Keratinocyte (primary cell): ENCODE results near the gene NCAPH2. TPM values are rescaled to one million over a fixed set of nuclear protein-coding genes. Genes with fewer than 3 reads are reported as not detected.

Source experiments
- DNase-seq: peaks from one replicate; pipeline ENCODE4 v3.0.0-alpha.2; 2011; ENCODE audit warnings: low read depth, missing footprints, low spot score
- FAIRE-seq: peaks from 2 replicates; lab custom pipeline; 2011; peaks lifted over from hg19 to GRCh38; lab: Jason Lieb, UNC
- H2AFZ ChIP-seq: 2 replicates; pipeline ENCODE4 v1.6.0; 2012; ENCODE audit warnings: low read length, control low read depth, inconsistent platforms; ENCODE audit not compliant: control insufficient read depth
- H3K27ac ChIP-seq: 2 replicates; pipeline ENCODE4 v1.5.1; 2011; ENCODE audit warnings: low read length; ENCODE audit not compliant: control insufficient read depth, insufficient read depth
- H3K27me3 ChIP-seq: 3 replicates; pipeline ENCODE4 v1.6.0; 2011; ENCODE audit warnings: low read length; ENCODE audit not compliant: control insufficient read depth, insufficient read depth; ENCODE audit errors: extremely low read depth
- H3K36me3 ChIP-seq, 2 experiments: 2 replicates in 1 of 2; 3 replicates in 1 of 2; pipeline ENCODE4 v1.5.1; 2011; ENCODE audit warnings: low read length in 2 of 2, mild to moderate bottlenecking in 1 of 2; ENCODE audit not compliant: control insufficient read depth in 2 of 2, insufficient read depth in 2 of 2; ENCODE audit errors: extremely low read depth in 1 of 2
- H3K4me1 ChIP-seq: 3 replicates; pipeline ENCODE4 v1.5.1; 2011; ENCODE audit warnings: low read length; ENCODE audit not compliant: control insufficient read depth, insufficient read depth; ENCODE audit errors: extremely low read depth
- H3K4me2 ChIP-seq: 3 replicates; pipeline ENCODE4 v1.6.0; 2011; ENCODE audit warnings: low read depth, low read length; ENCODE audit not compliant: control insufficient read depth, insufficient read depth; ENCODE audit errors: extremely low read depth
- H3K4me3 ChIP-seq, 3 experiments: fragments of 200-600 bp in 1 of 3; sonication (generic) in 1 of 3; 2 replicates in 2 of 3; 3 replicates in 1 of 3; pipeline ENCODE4 v1.5.1; 2011 to 2016; ENCODE audit warnings: low read length in 3 of 3, mild to moderate bottlenecking in 3 of 3, control low read depth in 2 of 3, inconsistent platforms in 1 of 3, low read depth in 1 of 3, mixed read lengths in 1 of 3, mixed run types in 1 of 3, moderate library complexity in 1 of 3; ENCODE audit not compliant: control insufficient read depth in 2 of 3, insufficient read depth in 2 of 3; ENCODE audit errors: extremely low read depth in 1 of 3
- H3K79me2 ChIP-seq: 2 replicates; pipeline ENCODE4 v1.6.0; 2012; ENCODE audit warnings: low read length; ENCODE audit not compliant: control insufficient read depth, insufficient read depth
- H3K9ac ChIP-seq: 3 replicates; pipeline ENCODE4 v1.6.0; 2011; ENCODE audit warnings: low read length; ENCODE audit not compliant: control insufficient read depth, insufficient read depth; ENCODE audit errors: extremely low read depth
- H3K9me1 ChIP-seq: 3 replicates; pipeline ENCODE4 v1.6.0; 2011; ENCODE audit warnings: low read length; ENCODE audit not compliant: control insufficient read depth, insufficient read depth; ENCODE audit errors: extremely low read depth
- H3K9me3 ChIP-seq: 2 replicates; pipeline ENCODE4 v1.5.1; 2012; ENCODE audit warnings: low read depth, low read length; ENCODE audit not compliant: control insufficient read depth
- H4K20me1 ChIP-seq: 3 replicates; pipeline ENCODE4 v1.6.0; 2011; ENCODE audit warnings: low read length; ENCODE audit not compliant: control insufficient read depth, insufficient read depth; ENCODE audit errors: extremely low read depth
- EZH2 ChIP-seq: IDR thresholded peaks from one replicate; pipeline ENCODE4 v1.6.1; 2012; ENCODE audit warnings: inconsistent platforms, mild to moderate bottlenecking, low read length, moderate library complexity
- dilution Hi-C: fragments of 300-500 bp; cut with MboI; formaldehyde crosslinking; loops from one replicate; pipeline ENCODE4 v1.7.0; 2020; ENCODE audit warnings: low sequenced_read_pairs; ENCODE audit not compliant: extremely low pct_ligation_motif_present
- polyA plus RNA-seq, 5 experiments: library from polyadenylated mRNA; depleted of rRNA in 3 of 5; stranded (reverse) in 3 of 5; stranded (forward) in 1 of 5; unstranded in 1 of 5; fragments of >200 nt; gene quantifications; 1 replicate in 1 of 5; 2 replicates in 3 of 5; 3 replicates in 1 of 5; pipeline versions ENCODE4 v1.2.1 to v1.2.3, GENCODE V29; 2011 to 2012; ENCODE audit warnings: missing spikeins in 2 of 5, low read depth in 1 of 5, low replicate concordance in 1 of 5
- TF ChIP-seq, protein P1 (sequence below), 3 experiments: IDR thresholded peaks in 1 of 3; conservative IDR thresholded peaks in 1 of 3; optimal IDR thresholded peaks in 1 of 3; 2 replicates in 2 of 3; 3 replicates in 1 of 3; pipeline versions ENCODE3 to v1.5.1; 2011; ENCODE audit warnings: low read length in 3 of 3, mild to moderate bottlenecking in 3 of 3, moderate library complexity in 2 of 3, control low read depth in 1 of 3, inconsistent platforms in 1 of 3; ENCODE audit not compliant: insufficient read depth in 2 of 3; ENCODE audit errors: extremely low read depth in 1 of 3

Gene NCAPH2
- polyA plus RNA-seq, 1 donor (not counting 4 experiments of a cell fraction or from before 2014, with no cell fraction given): 11.4 TPM

DNA sequence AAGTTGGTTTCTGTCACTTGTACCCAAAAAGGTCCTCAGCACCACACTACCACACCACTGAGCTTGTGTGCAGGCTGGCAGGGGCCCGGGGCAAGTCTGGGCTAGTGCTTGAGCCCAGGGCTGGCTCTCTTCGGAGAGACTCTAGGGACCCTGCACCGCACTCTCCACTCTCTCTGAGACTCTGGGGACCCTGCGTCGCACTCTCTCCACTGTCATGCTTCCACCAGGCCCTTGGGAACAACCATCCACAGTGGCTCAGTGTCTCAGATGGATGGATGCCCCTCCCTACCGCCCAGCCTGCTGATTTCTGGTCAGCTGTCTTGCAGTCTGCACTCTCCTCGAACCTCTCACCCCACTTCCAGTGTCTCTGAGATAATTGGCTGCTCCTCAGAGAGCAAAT lies 31.2 kb upstream of the NCAPH2 start:
- peak; percentile 64 for FAIRE-seq
- no peak for DNase-seq
- H3K4me1 ChIP-seq: peaks cover 35% of the 10 kb centered on the region
- dilution Hi-C loops: no loop called here
- H3K36me3 ChIP-seq: peaks cover 1 to 16% of the 10 kb centered on the region in 2 experiments
- TF ChIP-seq, protein P1, sequence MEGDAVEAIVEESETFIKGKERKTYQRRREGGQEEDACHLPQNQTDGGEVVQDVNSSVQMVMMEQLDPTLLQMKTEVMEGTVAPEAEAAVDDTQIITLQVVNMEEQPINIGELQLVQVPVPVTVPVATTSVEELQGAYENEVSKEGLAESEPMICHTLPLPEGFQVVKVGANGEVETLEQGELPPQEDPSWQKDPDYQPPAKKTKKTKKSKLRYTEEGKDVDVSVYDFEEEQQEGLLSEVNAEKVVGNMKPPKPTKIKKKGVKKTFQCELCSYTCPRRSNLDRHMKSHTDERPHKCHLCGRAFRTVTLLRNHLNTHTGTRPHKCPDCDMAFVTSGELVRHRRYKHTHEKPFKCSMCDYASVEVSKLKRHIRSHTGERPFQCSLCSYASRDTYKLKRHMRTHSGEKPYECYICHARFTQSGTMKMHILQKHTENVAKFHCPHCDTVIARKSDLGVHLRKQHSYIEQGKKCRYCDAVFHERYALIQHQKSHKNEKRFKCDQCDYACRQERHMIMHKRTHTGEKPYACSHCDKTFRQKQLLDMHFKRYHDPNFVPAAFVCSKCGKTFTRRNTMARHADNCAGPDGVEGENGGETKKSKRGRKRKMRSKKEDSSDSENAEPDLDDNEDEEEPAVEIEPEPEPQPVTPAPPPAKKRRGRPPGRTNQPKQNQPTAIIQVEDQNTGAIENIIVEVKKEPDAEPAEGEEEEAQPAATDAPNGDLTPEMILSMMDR (optimal IDR thresholded peaks at IDR 0.05 in 1 of 3, IDR thresholded peaks at IDR 0.05 in 1 of 3, conservative IDR thresholded peaks at IDR 0.05 in 1 of 3; ENCODE audit: extremely low read depth in 1 of 3, insufficient read depth in 2 of 3, low read length in 3 of 3): no peak
- no peak for TF ChIP-seq EZH2
- peak overlapping the region; percentile 46 for H3K4me2 ChIP-seq
- H3K9me3 ChIP-seq: no peaks in the 10 kb centered on the region
- H2AFZ ChIP-seq: peak overlapping the region; percentile 47
- peaks cover 27% of the 10 kb centered on the region for H3K79me2 ChIP-seq
- H4K20me1 ChIP-seq: peaks cover 21% of the 10 kb centered on the region
- H3K4me3 ChIP-seq: no peak overlapping the region
- no peak overlapping the region for H3K9ac ChIP-seq
- H3K27ac ChIP-seq: no peak overlapping the region
- H3K9me1 ChIP-seq: peaks cover 6% of the 10 kb centered on the region
- H3K27me3 ChIP-seq: peaks cover 14% of the 10 kb centered on the region

DNA sequence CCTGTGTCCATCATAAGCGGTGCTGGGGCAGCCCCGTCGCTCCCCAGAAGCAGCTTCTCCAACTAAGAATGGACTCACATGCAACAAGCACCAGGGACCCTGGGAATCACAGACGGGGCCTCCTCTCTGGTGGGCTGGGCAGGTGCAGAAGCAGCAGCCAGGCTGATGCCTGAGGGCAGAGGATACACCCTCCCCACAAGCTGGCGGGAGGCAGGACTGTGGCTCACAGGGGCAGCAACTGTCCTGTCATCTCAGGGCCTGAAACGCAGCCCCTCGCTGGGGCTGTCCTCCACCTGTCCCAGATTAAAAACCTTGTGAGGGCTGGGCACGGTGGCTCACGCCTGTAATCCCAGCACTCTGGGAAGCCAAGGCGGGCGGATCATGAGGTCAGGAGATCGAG lies 30.1 kb upstream of the NCAPH2 start:
- no peak for TF ChIP-seq EZH2
- TF ChIP-seq, protein P1 (optimal IDR thresholded peaks at IDR 0.05 in 1 of 3, IDR thresholded peaks at IDR 0.05 in 1 of 3, conservative IDR thresholded peaks at IDR 0.05 in 1 of 3; ENCODE audit: extremely low read depth in 1 of 3, insufficient read depth in 2 of 3, low read length in 3 of 3): no peak
- Histone ChIP-seq H3K4me1 (peaks cover 25% of the 10 kb centered on the region), H3K9me1 (peaks cover 4% of the 10 kb centered on the region), H2AFZ (no peak overlapping the region), H3K4me2 (no peak overlapping the region), H3K9ac (no peak overlapping the region), H4K20me1 (peaks cover 11% of the 10 kb centered on the region), H3K27ac (no peak overlapping the region), H3K9me3 (no peaks in the 10 kb centered on the region), H3K27me3 (peaks cover 25% of the 10 kb centered on the region), H3K79me2 (peaks cover 16% of the 10 kb centered on the region), H3K4me3 (no peak overlapping the region), H3K36me3 (peaks cover 1 to 6% of the 10 kb centered on the region in 2 experiments)
- FAIRE-seq (no peak), DNase-seq (no peak)
- dilution Hi-C loops: no loop called here
